Endometrium (tissue), 2 donors: ENCODE results near the gene IFFO2.
A peak's percentile ranks its signal among the peaks of the same experiment; 100 is the strongest.

Experiments used
- FAIRE-seq: peaks from 2 replicates; lab custom pipeline; 2012; peaks lifted over from hg19 to GRCh38; lab: Jason Lieb, UNC
- donor health status: control.
- donor health status: control.

IFFO2 gene

DNA sequence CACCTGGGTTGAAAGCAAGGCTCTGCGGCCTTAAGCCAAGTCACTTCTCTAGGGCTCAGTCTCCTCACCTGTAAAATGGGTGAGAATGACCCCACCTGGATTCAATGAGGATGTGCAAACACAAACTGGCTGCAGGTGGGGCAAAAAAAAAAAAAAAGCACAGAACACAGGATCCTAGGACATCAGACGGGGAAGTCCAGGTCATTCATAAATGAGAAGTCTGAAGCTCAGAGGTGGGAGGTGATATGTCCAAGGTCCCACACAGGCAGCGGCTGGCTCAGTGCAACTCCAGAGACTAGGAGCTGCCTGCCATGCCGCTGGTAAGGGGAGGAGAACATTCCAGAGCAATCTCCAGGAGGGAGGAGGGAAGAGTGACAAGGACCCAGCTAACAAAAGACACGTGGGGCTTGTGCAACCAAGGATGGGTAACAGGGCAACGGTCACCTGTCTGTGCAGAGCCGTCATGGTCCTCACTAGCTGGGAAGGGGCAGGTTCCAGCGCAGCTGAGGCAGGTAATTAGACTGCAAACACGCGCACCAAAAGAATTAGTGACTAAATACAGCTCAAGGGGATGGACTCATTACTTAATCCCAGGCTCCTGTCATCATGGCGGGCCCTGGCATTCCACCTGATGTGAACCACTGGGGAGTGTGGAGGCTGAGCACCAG, 19.5 kb downstream of the IFFO2 start:
- no peak for FAIRE-seq

DNA sequence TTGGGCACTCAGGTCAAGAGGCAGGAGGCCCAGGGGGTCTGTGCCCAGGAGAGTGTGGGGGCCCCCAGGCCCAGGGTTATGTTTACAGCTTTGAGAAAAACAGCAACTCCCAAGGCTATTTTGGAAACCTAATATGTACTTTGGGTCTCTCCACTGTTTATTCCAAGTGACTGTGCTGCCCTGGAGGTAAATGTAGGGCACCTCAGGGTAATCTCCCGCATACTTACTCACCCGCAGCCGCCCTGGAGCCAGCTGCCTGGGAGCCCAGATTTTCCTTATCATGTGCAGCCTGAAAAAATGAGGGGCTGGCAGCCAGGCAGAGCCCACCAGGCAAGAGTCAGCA, 20.0 kb downstream of the IFFO2 start:
- FAIRE-seq = no peak

DNA sequence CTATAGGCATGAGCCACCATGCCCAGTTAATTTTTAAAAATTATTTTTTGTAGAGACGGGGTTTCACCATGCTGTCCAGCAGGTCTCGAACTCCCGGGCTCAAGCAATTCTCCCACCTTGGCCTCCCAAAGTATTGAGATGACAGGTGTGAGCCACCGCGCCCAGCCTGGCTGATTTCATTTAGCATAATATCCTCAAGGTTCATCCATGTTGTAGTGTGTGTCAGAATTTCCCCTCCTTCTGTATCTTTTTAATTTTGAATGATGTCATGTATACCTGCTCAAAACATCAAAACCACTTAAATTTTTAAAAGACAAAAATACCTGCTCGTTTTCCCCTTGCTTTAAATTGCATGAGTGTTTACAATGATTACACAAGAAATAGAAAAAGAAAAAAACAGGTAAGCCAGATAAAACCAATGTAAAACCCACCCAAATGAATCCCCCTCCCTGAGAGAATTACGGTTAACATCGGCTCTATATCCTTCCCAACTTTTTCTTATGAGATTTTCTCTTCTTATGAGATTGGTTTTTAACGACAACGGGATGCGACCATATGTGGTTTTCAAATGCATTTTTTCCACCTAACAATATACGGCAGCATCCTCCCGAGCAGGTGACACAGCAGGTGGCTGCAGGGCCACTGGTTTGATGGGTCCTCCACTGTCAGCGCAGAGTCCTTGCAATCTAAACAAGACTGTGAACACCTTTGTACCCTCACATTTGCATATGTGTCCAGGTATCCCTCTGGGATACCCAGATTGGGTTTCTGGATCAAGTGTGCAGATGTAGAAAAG, 22.1 kb downstream of the IFFO2 start:
- FAIRE-seq = no peak

GRCh38 chr1:18932879-18933278, 23.6 kb downstream of the IFFO2 start:
- no peak for FAIRE-seq

- FAIRE-seq = no peak
Measured at GRCh38 chr1:18932387-18932786, 24.1 kb downstream of the IFFO2 start.

DNA sequence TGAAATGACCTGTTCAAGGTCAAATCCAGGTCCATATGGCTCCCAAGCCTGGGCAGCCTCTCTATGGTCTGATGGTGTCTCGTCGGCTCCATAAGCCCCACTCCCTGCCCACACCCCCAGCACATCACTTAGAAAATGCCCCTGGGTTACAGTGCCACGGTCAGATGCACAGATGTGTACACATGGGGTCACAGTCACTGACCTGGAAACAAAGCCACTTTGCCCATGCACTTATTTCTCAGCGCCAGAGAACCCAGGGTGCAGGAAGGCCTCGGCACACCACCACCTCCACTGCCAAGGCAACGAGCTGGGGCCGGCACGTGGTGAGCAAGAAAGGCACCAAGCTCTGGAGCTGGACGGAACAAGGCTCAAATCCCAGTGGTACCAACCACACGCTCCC, 24.7 kb downstream of the IFFO2 start:
- FAIRE-seq = no peak

DNA sequence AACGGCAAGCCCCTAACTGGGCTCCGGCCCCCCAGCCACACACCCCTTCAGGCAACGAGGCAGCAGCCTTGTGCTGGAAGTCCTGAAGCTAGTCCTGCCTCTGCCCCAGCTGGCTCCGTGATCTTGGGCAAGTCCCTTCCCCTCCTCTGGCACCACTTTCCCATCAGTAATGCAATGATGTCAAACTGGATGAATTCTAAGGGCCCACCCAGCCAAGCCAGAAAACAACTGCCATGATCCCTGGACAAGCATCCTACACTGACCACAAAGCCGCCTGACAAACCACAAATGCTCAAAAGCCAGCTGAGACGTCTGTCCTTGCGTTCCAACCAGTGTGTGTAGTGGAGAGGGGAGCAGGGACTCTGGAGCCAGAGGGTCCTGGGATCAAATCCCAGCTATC, 26.8 kb downstream of the IFFO2 start:
- no peak for FAIRE-seq

DNA sequence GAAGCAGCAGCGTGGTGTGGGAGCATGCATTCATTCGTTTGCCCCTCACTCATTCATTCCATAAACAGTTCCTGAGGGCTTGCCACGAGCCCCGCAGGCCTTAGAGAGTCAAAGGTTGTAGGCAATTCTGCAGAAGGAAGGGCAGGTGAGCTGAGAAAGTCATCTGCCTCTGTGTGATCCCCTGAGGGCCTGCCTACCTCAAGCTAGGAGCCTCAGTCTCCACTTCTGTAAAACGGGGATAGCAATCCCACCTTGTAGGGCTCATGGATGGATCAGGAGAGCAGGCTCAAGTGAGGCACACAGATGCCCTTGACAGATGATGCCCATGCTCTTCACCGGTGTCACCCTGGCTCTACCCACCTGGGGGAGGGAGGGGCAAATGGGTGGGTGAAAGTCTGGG, 27.5 kb downstream of the IFFO2 start:
- FAIRE-seq = no peak

- no peak for FAIRE-seq
Measured at GRCh38 chr1:18928406-18928805, 28.1 kb downstream of the IFFO2 start.

GRCh38 chr1:18927654-18928272, 28.7 kb downstream of the IFFO2 start:
- no peak for FAIRE-seq

- no peak for FAIRE-seq
Measured at GRCh38 chr1:18927082-18927653, 29.3 kb downstream of the IFFO2 start.

DNA sequence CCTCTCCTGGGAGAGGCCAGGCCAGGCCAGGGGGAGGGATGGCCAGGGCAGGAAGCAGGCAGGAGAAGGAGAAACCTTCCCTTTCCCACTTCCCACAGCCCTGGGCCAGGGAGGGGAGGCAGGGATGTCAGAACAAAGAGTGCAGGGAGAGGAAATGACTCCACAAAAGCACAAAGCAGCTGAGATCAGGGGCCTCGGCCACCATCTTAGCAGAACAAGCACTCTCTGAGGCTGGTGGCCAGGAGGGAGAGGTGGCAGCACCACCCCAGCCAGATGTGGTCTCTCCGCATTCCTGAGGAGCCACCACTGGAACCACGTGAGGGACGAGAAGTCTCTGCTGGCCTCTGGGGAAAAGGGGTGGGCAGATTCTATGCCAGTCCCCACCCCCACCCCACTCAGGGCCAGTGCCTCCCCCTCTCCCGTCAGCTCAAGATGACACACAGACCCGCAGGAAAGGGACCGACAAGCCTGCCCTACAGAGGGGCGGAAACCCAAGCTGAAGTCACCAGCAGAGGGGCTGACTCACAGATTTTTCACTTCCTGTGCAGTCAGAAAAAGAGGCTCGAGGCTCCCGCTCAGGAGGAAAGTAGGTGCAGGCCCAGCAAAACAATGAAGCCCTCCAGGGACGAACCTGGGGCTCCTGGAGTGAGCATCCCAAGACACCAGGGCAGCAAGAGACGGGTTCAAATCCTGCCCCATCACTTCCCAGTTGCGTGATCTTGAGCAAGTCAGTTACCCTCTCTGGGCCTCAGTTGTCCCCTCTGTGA, 30.0 kb downstream of the IFFO2 start:
- no peak for FAIRE-seq

DNA sequence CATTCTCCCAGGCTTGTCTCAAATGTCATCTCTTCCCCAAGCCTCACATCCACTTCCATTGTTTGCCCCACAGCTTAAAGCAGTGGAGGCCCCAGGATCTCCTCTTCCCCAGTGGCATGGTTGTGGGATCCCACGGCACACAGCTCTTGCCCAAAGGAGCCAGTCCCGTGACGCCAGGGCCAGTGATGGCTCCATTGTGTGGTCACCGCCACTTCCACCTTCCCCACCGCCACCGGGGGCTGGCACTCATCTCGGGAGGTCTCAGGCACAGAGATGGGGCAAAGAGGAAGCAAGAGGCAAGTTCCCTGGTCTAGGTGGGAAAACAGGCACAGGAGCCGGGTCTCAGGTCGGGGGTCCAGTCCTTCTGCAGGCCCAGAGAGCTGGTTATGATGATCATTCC, 31.2 kb downstream of the IFFO2 start:
- no peak for FAIRE-seq

DNA sequence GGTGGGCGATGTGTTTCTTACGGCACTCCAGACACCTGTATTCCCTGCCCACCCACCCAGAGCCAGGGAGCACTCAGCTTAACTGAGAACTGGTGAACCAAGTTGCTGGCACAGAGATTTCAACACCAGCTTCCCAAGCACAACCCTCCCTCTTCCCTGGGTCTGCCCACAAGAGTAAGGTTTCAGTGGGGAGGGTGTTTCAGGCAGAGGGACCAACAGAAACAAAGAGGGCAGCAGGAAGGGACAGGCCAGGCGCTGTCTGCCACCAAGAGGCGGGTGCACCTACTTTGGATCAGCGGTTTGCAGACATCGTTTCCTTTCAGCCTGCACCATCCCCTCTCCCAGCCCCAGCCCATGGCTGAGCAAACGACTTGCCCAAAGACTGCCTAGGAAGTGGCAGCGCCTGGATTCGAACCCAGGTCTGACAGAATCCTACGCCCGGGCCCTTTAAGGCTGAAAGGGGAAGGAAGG, 32.2 kb downstream of the IFFO2 start:
- no peak for FAIRE-seq

DNA sequence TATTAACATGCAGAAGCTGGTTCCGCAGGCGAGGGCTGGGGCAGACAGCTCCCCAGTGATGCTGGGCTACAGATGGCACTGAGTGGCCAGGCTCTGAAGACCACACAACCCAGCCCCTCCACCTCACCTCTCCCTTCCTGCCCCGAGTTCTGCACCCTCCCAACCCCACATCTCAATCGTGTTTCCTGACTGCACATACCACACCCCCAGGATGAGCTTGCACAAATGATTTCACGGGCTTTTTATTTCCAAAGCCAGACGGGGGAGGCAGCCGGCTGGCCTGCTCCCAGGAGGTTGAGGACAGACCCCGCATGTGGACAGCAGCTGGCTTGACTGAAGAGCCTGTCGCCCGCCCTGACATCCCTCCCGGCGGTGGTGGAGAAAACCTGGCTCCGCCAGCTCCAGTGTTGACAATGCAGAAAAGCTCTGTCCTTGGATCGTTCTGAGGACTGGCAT, 32.7 kb downstream of the IFFO2 start:
- FAIRE-seq = no peak

GRCh38 chr1:18922848-18923755, 33.4 kb downstream of the IFFO2 start:
- FAIRE-seq = no peak

DNA sequence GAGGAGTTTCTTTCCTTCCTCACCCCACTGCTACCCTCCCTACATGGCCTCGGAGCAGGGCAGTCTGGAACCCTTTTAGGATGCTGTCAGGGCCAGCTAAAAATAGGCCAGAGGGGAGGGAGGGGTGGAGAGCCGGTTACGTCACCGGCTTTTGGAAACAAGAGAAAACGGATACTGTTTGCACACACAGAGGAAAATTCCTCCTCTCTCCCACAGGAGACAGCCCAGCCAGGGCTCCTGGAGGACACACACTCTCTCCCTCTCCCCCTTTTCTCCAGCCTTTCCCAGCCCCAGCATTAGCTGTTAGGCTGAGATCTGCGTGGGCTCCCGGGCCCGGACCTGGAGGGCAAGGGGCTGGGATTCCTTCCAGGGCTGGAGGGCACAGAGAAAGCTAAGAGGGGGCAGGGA, 34.2 kb downstream of the IFFO2 start:
- FAIRE-seq = peak; percentile 91

DNA sequence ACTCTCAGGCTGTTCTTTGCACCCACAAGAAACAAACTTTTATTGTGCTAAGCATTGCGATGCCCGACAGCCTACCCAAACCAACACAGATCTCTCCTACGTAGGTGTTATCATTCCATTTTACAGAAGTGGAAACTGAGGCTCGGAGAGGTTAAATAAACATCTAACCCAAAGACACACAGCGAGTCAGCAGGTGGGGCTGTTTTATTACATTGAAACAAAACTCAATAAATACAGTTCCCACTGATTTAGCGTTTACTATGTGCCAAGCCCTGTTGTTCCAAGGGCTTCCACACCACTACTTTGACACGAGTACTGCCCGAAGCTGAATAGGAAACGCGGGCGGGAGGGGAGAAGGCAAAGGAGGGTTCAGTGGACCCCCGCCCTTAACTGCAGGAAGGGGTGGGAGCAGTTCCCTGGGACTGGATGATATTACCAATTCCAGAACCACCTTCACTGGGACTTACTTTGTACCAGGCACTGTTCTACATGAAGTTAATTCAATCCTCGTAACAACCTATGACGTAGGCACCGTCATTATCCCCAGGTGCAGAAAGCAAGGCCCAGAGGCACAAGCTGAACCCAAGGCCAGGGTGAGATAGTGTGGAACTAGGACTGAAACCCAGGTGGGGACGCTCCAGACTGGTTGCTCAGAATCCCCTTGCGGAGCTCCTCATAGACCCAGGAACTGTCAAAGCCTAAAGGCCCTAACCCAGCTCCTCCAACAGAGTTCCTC, 34.8 kb downstream of the IFFO2 start:
- FAIRE-seq = no peak

DNA sequence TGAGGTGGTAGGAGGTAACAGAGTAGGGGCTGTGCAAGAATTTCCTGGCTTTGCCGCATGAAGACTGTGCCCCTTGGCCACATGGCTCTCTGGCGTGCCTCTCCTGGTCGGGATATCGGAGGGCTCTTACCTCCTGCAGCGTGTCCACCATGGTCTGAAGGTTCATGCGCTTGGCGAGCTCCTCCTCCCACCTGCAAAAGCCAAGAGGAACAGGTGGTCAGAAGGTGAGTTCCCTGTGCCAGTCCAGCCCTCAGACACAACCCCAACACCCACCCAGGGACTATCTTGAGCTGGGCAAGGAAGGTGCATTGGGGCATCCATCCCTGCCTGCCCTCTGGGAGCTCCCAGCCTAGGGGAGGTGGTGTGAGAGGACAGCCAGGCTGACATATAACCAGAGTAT, 35.5 kb downstream of the IFFO2 start:
- no peak for FAIRE-seq

DNA sequence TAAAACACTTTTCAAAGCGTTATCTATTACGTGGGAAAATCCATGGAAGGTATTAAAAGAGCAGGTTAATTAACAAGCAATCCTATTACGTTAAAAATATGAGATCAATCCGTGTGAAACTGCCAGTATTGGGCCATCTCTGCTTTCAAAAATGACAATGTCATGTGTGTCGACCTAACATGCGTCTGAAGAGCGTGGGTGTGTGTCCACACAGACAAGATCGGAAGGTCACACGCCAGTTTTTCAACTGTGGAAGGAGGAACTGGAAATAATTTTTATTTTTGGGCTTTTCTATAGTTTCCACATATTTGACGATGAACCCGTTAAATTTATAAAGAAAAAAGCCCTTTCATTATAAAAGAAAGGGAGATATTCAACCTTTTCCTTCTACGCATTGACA, 36.5 kb downstream of the IFFO2 start:
- FAIRE-seq = no peak
